GM10266 (cell line): Measurements from ENCODE around the gene SH3BP5L.

Experiments used
- DNase-seq: peaks from one replicate; pipeline ENCODE4 v3.0.0; 2012; ENCODE audit errors: extremely low spot score
- CTCF ChIP-seq: IDR thresholded peaks from 2 replicates; pipeline ENCODE4 v1.5.1; 2012; ENCODE audit warnings: mild to moderate bottlenecking, low read depth; ENCODE audit not compliant: control insufficient read depth, insufficient read depth; ENCODE audit errors: missing control alignments

SH3BP5L gene

GRCh38 chr1:248825909-248826760 lies at the start of gene SH3BP5L:
Gene SH3BP5L, minus strand, starts transcription at chr1:248825915. Its CDS starts 980 bp downstream, at chr1:248824935.
- TF ChIP-seq CTCF, result peak; percentile 86
- DNase-seq, result peak; percentile 95

- TF ChIP-seq CTCF, result no peak
- DNase-seq, result no peak
These were observed 48.3 kb upstream of the SH3BP5L start for GRCh38 chr1:248873993-248874533.

GRCh38 chr1:248873409-248873992 lies 47.8 kb upstream of the SH3BP5L start:
- TF ChIP-seq CTCF, result no peak
- DNase-seq, result peak; percentile 74

DNA sequence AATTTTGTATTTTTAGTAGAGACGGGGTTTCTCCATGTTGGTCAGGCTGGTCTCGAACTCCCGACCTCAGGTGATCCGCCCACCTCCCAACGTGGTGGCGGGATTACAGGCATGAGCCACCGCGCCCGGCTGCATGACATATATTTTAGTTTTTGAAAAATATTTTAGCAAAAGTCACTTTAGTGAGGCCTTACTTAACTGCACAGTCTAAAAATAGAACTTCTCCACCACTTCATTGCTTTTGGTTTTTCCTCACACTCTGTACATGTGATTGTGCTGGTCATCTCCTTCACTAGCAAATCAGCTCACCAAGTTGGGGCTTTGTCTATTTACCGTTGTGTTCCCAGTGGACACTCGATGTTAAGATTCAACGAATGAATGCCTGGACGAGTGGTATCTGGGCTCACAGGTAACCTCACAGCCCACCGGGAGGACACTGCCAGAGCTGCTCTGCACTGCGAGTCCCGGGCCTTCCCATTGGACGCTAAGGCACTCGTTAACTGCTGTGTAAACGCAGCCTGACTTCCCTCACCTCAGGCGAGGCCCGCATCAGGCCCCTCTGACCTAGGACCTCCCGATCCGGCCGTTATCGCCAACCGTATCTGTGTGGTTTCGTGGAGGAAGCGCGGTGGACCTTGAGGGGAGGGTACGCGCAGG lies 47.2 kb upstream of the SH3BP5L start:
- TF ChIP-seq CTCF, result no peak

DNA sequence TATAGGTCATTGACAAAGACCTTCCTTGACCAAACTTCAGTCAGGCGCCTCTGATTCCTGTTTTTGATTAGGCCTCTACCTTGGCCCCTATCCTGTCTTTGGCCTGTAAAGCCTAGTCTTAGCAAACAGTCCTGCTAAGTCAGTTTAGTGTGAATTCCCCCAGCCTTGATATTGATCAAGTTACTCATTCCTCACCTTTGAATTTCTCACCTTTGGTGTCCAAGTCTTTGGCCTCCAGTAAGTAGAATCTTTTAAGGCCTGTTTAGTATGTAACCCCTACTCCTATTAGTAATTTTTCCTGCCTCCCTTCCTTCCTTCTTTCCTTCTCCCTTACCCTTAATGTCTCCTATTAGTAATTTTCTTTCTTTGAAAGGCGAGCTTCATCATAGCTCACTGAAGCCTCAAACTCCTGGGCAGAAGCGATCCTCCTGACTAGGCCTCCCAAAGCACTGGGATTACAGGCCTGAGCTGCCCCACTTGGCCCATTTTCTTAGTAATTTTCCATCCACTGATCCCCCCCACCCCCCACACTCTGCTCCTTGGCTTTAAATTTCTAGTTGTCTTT lies 46.2 kb upstream of the SH3BP5L start:
- TF ChIP-seq CTCF, result no peak
- no peak for DNase-seq

More for the DNA sequence above, 47.2 kb upstream of the SH3BP5L start:
- no peak for DNase-seq

GRCh38 chr1:248862998-248863881 lies 37.5 kb upstream of the SH3BP5L start:
- DNase-seq, result peak; percentile 73
- TF ChIP-seq CTCF, result no peak
